MG63 (cell line): ENCODE measurements around the gene HOXB7. TPM values are rescaled to one million over a fixed set of nuclear protein-coding genes. Genes with fewer than 3 reads are reported as not detected.

Experiments used
- DNase-seq: peaks from one replicate; pipeline ENCODE4 v3.0.0-alpha.2; 2020
- H3K27me3 ChIP-seq: fragments of 250-450 bp; sonication (Bioruptor Pico); 2 replicates; pipeline ENCODE4 v1.5.1; 2020; ENCODE audit warnings: mild to moderate bottlenecking, moderate library complexity
- H3K36me3 ChIP-seq: fragments of 250-450 bp; sonication (Bioruptor Pico); 2 replicates; pipeline ENCODE4 v1.5.1; 2020; ENCODE audit warnings: mild to moderate bottlenecking, moderate library complexity
- H3K4me3 ChIP-seq: fragments of 250-450 bp; sonication (Bioruptor Pico); 2 replicates; pipeline ENCODE4 v1.5.1; 2020; ENCODE audit warnings: mild to moderate bottlenecking, moderate library complexity
- H3K9me3 ChIP-seq: fragments of 250-450 bp; sonication (Bioruptor Pico); 2 replicates; pipeline ENCODE4 v1.5.1; 2020; ENCODE audit warnings: mild to moderate bottlenecking, moderate library complexity
- total RNA-seq: library from RNA; depleted of rRNA; stranded (reverse); fragments of >200 nt; shearing (Covaris generic); gene quantifications from 2 replicates; pipeline ENCODE4 v1.2.3, GENCODE V29; 2014; ENCODE audit warnings: low replicate concordance

HOXB7 gene
- total RNA-seq, 1 experiment from 2014 or later = 9.8 TPM

- Histone ChIP-seq H3K27me3 (no peaks in the 10 kb centered on the region), H3K4me3 (no peak overlapping the region)
- DNase-seq = no peak
These were observed 17.1 kb upstream of the HOXB7 start for GRCh38 chr17:48627623-48628521.

GRCh38 chr17:48627118-48627597 is 16.3 kb upstream of the HOXB7 start:
- DNase-seq = no peak
- H3K4me3 ChIP-seq = peak overlapping the region; percentile 74
- H3K9me3 ChIP-seq = no peaks in the 10 kb centered on the region
- no peaks in the 10 kb centered on the region for H3K27me3 ChIP-seq
- peaks cover 29% of the 10 kb centered on the region for H3K36me3 ChIP-seq

More at GRCh38 chr17:48627623-48628521, 17.1 kb upstream of the HOXB7 start:
- peaks cover 29% of the 10 kb centered on the region for H3K36me3 ChIP-seq
- no peaks in the 10 kb centered on the region for H3K9me3 ChIP-seq

GRCh38 chr17:48626245-48627117 is 15.7 kb upstream of the HOXB7 start, which contains the start of gene HOXB9:
Gene HOXB9 (minus strand): TSS chr17:48626358. CDS start chr17:48626269, 89 bp downstream.
- peak; percentile 96 for DNase-seq
- H3K27me3 ChIP-seq = no peaks in the 10 kb centered on the region
- H3K36me3 ChIP-seq = peaks cover 31% of the 10 kb centered on the region
- H3K4me3 ChIP-seq = peak within 1 kb of the TSS; percentile 74
- H3K9me3 ChIP-seq = no peaks in the 10 kb centered on the region

- Histone ChIP-seq H3K9me3 (no peaks in the 10 kb centered on the region), H3K27me3 (no peaks in the 10 kb centered on the region), H3K4me3 (peak overlapping the region; percentile 74), H3K36me3 (peaks cover 26% of the 10 kb centered on the region)
- peak; percentile 69 for DNase-seq
These were observed 14.9 kb upstream of the HOXB7 start for GRCh38 chr17:48625495-48626244.

GRCh38 chr17:48624544-48625494 is 14.0 kb upstream of the HOXB7 start:
- peak; percentile 67 for DNase-seq
- no peaks in the 10 kb centered on the region for H3K9me3 ChIP-seq
- H3K4me3 ChIP-seq = peak overlapping the region; percentile 74
- peaks cover 21% of the 10 kb centered on the region for H3K36me3 ChIP-seq
- no peaks in the 10 kb centered on the region for H3K27me3 ChIP-seq

- no peak for DNase-seq
- H3K4me3 ChIP-seq = peak overlapping the region; percentile 74
- peaks cover 21% of the 10 kb centered on the region for H3K36me3 ChIP-seq
- H3K27me3 ChIP-seq = no peaks in the 10 kb centered on the region
- H3K9me3 ChIP-seq = no peaks in the 10 kb centered on the region
These were observed 13.3 kb upstream of the HOXB7 start for GRCh38 chr17:48624118-48624517.

GRCh38 chr17:48623583-48623982 is 12.8 kb upstream of the HOXB7 start:
- H3K36me3 ChIP-seq = peaks cover 21% of the 10 kb centered on the region
- no peaks in the 10 kb centered on the region for H3K9me3 ChIP-seq
- DNase-seq = no peak
- no peaks in the 10 kb centered on the region for H3K27me3 ChIP-seq
- no peak overlapping the region for H3K4me3 ChIP-seq

GRCh38 chr17:48622857-48623256 is 12.0 kb upstream of the HOXB7 start:
- H3K36me3 ChIP-seq = peaks cover 21% of the 10 kb centered on the region
- DNase-seq = no peak
- peaks cover 4% of the 10 kb centered on the region for H3K27me3 ChIP-seq
- H3K9me3 ChIP-seq = no peaks in the 10 kb centered on the region
- no peak overlapping the region for H3K4me3 ChIP-seq

- H3K4me3 ChIP-seq = no peak overlapping the region
- H3K27me3 ChIP-seq = peaks cover 5% of the 10 kb centered on the region
These were observed 10.9 kb upstream of the HOXB7 start for GRCh38 chr17:48621410-48622392.

GRCh38 chr17:48620461-48621139 is 9.8 kb upstream of the HOXB7 start:
- H3K27me3 ChIP-seq = peaks cover 5% of the 10 kb centered on the region

More at GRCh38 chr17:48621410-48622392, 10.9 kb upstream of the HOXB7 start:
- no peak for DNase-seq
- H3K36me3 ChIP-seq = peaks cover 21% of the 10 kb centered on the region
- H3K9me3 ChIP-seq = no peaks in the 10 kb centered on the region

GRCh38 chr17:48619826-48620449 is 9.1 kb upstream of the HOXB7 start:
- no peaks in the 10 kb centered on the region for H3K9me3 ChIP-seq
- DNase-seq = no peak
- H3K4me3 ChIP-seq = no peak overlapping the region
- peaks cover 21% of the 10 kb centered on the region for H3K36me3 ChIP-seq
- peaks cover 5% of the 10 kb centered on the region for H3K27me3 ChIP-seq

More at GRCh38 chr17:48620461-48621139, 9.8 kb upstream of the HOXB7 start:
- no peak for DNase-seq
- H3K36me3 ChIP-seq = peaks cover 21% of the 10 kb centered on the region
- H3K4me3 ChIP-seq = no peak overlapping the region
- no peaks in the 10 kb centered on the region for H3K9me3 ChIP-seq

- H3K4me3 ChIP-seq = peak overlapping the region; percentile 41
- peaks cover 20% of the 10 kb centered on the region for H3K36me3 ChIP-seq
- H3K9me3 ChIP-seq = no peaks in the 10 kb centered on the region
- peak; percentile 82 for DNase-seq
- H3K27me3 ChIP-seq = peaks cover 5% of the 10 kb centered on the region
These were observed 7.6 kb upstream of the HOXB7 start for GRCh38 chr17:48618256-48618896.
